ENCODE data around the gene SIRT5.

Gene SIRT5

DNA sequence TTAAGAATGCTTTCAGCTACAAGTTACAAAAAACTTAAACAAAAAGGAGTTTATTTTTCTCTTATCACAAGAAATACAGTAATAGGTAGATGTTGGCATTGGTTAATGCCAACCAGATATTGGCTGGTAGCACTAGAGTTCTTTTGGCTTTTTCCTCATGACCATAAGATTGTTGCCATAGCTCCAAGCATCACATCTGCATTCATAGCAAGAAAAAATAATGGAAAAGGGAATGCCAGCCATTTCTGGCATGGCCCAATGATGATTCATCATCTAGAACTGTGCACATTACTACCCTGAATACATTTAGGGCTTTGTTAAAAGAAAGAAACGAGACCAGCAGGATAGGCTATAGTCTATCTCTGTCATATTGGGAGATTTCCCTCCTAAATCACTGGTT, 20.8 kb upstream of the SIRT5 start:
- no peak for DNase-seq (ENCODE audit: low spot score)

- DNase-seq (ENCODE audit: low spot score): no peak
These were observed 19.5 kb upstream of the SIRT5 start for GRCh38 chr6:13554929-13555333.

GRCh38 chr6:13557841-13558240, 16.6 kb upstream of the SIRT5 start:
- DNase-seq (ENCODE audit: low spot score): no peak

DNA sequence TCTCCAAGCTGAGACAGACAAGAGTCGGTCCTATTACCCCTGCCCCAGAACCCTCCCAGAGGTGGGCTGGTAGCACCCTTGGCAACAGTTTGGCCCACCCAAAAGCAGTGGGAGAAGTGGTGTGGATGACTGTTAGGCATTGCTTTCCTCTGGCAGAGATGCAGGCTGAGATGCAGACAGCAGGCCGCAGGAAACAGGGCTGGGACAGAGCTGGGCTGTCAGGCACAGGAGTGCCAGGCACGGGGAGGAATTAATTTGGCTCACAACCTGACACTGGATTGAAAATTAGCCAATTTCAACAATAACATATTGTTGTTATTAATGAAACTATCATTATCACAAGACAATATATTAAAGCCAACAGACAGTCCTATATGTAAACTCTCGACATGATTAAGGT, 15.7 kb upstream of the SIRT5 start:
- no peak for DNase-seq (ENCODE audit: low spot score)

DNA sequence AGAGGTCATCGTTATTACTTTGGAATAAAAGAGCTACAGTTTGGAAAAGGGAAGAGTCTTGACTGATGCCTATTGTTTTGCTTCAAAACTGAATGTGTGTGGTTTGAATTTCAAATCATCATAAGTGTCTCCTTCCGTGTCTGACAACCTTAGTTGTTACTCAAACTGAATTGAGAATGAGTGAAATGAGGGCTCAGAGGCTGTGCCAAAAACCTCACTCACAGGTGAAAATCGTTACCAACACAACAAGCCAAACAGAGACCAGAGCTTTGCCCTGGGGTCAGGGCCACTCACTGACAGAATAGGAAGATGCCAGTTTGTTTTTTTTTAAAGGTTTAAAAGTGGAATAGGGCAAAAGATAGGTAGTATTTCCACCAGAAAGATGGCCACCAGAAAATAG, 15.2 kb upstream of the SIRT5 start:
- no peak for DNase-seq (ENCODE audit: low spot score)

DNA sequence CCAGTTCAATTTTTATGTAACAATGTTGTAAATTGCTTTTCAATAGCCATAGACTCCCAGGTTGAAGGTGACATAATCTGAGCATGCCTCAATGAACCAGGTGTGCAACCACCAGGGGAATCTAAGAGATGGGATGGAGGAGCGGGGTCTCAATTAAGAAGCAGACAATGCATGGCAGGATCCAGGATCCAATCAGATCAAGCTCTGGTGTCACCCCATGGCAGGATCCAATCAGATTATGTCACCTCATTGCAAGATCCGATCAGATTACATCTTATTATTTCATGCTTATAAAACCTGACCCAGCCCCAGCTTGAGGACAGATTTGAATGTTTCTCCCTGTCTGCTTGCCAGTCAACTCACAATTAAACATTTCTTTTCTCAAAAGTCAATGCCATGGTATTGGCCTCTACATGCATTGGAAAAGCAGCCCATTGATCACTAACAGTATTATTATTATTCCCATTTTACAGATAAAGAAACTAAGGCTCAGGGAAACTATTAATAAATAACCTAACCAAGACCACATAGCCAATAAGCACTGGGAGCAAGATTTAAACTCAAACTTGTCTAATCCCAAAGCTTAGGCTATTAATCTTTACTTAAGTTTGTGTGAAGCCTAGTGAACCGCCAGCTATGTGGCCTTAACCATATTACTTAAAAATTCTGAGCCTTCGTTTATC, 14.3 kb upstream of the SIRT5 start:
- no peak for DNase-seq (ENCODE audit: low spot score)

- DNase-seq (ENCODE audit: low spot score): no peak
These were observed 13.8 kb upstream of the SIRT5 start for GRCh38 chr6:13560651-13561044.

GRCh38 chr6:13561624-13562267, 12.7 kb upstream of the SIRT5 start:
- DNase-seq (ENCODE audit: low spot score): no peak

DNA sequence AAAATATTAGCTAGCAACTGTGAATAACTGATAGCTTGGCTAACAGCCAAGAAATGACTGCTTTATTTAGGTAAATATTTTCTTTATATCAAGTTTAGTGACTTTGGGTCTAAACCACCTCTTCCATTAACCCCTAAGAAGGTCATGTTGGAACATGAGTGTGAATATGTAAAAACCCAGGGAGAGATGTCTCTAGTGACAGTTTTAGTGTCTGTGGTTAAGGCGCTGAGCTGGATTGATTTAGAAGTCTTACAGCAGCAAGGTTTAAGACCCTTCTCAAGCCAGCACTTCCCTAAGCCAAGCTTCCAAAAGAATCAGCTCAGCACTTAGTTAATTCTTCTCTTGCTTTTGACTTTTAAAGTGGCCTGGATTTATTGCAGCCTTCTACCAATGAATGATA, 11.4 kb upstream of the SIRT5 start:
- DNase-seq (ENCODE audit: low spot score): no peak

DNA sequence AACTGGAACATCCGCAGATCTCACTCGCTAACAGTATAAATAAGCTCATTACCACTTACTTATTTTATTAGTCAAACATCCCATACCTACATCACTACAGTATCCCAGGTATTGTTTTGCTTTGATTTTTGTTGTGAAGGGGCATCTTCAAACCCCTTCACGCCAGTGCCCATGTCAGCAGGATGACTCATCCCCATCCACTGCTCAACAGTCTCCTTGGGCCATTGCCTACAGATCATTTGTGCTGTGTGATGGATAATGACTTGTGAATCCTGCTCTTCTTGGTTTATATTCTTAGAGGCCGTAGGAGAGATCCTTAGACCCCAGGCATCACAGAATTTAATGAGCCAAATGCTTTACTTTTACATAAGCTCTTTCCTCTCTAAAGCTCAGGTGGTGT, 8.5 kb upstream of the SIRT5 start:
- no peak for DNase-seq (ENCODE audit: low spot score)

- no peak for DNase-seq (ENCODE audit: low spot score)
These were observed 7.9 kb upstream of the SIRT5 start for GRCh38 chr6:13566500-13566899.

DNA sequence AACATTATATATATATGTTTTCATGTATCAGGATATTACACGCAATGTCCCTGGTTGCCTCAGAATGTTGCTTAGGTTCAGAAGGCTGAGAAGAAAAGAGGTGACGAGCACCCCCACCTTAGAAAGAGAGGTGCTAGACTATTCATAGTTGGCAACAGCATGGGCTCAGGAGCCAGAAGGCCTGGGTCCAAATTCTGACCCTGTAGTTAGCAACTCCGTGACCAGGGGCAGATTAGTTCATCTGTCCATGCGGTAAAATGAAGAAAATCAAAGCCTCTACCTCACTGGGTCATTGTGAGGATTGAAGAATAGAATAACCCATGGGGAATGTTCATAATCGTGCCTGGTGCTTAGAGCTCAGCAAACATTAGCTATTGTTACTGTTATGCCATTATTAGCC, 5.4 kb upstream of the SIRT5 start:
- DNase-seq (ENCODE audit: low spot score): no peak

GRCh38 chr6:13572240-13572639, 2.2 kb upstream of the SIRT5 start:
- DNase-seq (ENCODE audit: low spot score): no peak

DNA sequence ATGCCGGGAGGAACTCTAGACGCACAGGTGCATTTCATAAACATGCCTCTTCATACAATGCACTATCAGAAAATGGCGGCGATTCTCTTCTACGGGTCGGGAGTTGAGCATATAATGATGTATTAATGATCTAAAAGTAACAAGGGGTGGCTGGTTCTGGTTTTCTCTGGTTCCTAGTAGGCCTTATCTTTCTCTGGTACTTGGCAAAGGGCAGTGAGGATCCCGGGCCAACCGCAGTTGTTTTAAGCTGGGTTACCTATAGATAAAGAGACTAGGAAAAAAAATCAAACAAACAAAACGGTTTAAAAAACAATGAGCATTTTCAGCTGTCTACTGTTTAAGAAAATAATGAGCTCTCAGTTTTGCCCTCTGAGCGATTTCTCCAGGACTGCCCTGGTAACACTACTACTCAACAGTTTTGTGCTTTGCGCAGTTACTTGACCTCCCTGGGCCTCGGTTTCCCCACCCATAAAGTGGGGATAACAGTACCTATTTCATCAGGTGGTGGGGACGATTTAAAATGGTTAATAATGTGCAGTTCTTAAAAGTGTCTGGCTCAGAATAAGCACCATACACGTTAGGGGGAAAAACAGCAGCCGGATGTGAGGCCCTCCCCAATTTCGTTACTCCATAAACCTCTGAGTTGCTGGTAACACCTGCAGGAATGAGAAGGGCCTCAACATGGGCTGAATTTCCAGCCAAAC, 1.3 kb upstream of the SIRT5 start:
- no peak for DNase-seq (ENCODE audit: low spot score)

- DNase-seq (ENCODE audit: low spot score): peak; percentile 41
These were observed 711 bp upstream of the SIRT5 start for GRCh38 chr6:13573669-13574110.

- DNase-seq (ENCODE audit: low spot score): peak; percentile 99
These were observed 241 bp upstream of the SIRT5 start for GRCh38 chr6:13574149-13574570.

DNA sequence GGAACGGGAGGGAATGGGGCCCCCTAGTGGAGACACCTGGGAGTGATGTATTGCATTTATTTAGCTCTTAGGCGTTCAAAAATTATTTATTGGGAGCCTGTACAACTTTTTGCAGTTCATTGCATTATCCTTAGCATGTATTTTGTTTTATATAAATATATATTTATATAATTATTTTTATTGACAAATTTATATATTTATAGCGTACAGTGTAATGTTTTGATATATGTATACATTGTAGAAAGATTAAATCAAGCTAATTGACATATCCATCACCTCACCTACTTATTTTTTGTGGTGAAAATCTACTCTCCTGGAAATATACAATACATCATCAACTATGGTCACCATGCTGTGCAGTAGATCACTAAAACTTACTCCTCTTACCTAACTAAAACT, 975 bp downstream of the SIRT5 start:
- DNase-seq (ENCODE audit: low spot score): no peak

DNA sequence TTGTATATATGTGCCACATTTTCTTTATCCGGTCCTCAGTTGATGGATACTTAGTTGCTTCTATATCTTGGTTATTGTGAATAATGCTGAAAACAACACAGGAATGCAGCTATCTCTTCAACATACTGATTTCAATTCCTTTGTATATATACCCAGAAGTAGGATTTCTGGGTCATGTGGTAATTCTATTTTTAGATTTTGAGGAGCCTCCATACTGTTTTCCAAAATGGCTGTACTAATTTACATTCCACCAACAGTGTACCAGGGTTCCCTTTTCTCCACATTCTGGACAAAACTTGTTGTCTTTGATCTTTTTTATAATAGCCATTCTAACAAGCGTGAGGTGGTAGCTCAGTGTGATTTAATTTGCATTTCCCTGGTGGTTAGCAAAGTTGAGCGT, 1.6 kb downstream of the SIRT5 start:
- DNase-seq (ENCODE audit: low spot score): no peak

- DNase-seq (ENCODE audit: low spot score): no peak
These were observed 3.5 kb downstream of the SIRT5 start for GRCh38 chr6:13577926-13578325.

GRCh38 chr6:13579911-13580310, 5.5 kb downstream of the SIRT5 start:
- no peak for DNase-seq (ENCODE audit: low spot score)

- no peak for DNase-seq (ENCODE audit: low spot score)
These were observed 7.4 kb downstream of the SIRT5 start for GRCh38 chr6:13581700-13582229.

DNA sequence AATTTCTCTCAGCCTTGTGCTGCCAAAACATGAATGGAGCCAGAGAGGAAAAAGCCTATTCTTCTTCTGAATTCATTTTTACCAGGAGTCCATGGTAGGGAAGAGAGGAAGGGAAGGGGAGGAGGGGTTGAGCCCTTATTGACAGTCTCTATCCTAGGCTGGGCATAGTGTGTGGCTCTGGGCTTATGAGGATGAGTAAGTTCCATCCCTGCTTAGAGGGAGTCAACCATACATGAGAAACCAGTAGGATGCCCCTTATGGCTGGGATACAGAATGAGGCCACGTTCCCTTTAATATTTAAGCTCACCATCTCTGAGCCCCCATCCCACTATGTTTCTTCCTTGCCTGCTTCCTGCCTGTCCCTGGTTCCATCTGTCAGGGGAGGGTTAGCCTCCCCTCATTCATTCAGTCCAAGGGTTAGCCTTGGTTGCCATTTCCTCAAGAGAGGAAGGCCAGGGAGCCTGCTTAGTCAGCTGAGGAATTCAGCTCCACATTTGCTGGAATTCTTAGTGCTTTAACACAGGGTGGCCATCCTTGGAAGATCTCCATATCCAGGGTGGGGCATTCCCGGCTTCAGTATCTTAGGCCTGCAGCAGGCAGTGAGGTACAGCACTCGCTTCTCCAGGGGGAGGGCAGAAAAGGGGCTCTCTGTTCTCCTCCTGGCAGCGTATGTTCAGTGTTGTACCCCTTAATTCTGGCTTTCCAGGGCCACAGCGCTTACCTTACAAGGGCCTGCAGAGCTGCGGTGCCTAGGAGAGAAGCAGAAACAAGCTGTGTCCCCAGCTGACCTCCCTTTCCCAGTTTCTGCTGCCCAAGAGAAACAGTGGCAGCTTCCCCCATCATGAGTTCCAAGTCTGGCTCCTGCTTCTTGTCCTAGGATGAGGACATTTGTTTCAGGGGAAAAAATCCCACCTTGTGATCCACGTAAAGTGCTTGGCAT, 12.5 kb downstream of the SIRT5 start:
- DNase-seq (ENCODE audit: low spot score): no peak
